GM18502 (cell line): ENCODE data around the gene HES2.
"Not testable (repeated sequence)": the region's sequence is repeated elsewhere in the genome, so short reads cannot be mapped to it uniquely, and the experiment has no call there.

Source experiments
- ATAC-seq: cut with Tn5 transposase; IDR thresholded peaks from one replicate; pipeline ENCODE4 v1.9.1; 2021; ENCODE audit warnings: mild to moderate bottlenecking; ENCODE audit not compliant: unreplicated experiment, poor library complexity

HES2 gene, protein sequence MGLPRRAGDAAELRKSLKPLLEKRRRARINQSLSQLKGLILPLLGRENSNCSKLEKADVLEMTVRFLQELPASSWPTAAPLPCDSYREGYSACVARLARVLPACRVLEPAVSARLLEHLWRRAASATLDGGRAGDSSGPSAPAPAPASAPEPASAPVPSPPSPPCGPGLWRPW

DNA sequence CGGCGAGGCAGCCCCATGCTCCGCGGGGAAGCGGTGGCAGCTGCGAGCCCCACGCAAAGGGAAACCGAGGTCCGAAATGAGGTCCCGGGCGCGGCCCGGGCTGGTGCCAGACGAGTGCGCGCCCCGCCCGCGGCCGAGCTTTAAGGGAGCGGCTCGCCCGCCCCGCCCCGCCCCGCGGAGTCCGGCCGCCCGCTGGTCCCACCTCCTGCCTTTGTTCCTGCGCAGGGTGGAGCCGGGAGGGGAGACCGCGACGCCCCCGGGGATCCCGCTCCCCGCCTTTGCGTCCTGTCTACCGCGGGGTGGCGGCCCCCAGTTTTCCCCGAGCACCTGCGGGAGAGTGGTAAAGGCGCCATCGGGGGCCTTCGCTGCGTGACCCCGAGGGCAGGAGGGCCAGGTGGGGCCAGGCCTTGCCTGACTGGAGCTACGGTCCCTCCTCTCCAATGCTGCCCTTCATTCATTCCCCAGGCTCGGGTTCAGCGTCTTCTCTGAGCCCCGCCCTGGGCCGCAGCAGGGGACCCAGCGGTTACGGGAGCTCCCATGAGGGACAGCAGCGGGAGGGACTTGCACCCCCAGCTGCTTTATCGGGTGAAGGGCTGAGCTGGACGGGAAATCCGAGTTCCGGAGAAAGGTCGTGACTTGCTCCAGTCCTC lies at the start of gene HES2:
Gene HES2 (minus strand): TSS at position 116 of the 650 bp plus-strand sequence. CDS start 99 bp downstream, at position 17.
- ATAC-seq = no peak

DNA sequence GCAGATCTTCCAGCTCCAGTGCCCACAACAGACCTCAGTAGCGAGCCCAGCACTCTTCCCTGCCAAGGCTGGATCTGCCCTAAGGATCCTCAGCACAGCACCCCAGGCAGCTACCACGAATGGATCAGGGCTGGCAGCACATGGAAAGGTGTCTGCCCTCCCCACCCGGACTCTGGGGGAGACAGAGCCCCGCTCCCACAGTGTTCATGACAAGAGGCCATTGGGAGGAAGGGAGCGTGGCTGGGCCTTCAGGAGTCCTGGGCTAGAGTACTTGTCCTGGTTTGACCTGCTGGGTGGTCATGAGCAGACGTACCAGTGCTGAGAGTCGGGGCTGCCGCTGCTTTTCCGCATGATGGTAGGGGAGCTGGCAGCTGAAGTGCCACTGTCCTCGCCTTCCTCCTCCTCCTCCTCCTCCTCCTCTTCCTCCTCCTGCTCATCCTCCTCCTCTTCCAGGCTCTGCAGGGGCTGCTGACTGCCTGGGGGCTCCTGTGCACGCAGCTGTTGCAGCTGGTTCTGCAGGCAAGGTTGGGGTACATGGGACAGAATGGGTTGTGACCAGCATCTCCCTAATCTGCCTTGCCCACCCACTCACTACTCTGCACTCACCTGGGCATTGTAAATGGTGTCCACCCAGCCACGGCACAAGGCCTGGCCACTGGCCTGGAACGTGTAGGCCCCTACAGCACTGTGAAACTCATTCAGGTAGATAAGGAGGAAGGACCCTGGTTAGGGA lies 49.2 kb upstream of the HES2 start:
- no peak for ATAC-seq

DNA sequence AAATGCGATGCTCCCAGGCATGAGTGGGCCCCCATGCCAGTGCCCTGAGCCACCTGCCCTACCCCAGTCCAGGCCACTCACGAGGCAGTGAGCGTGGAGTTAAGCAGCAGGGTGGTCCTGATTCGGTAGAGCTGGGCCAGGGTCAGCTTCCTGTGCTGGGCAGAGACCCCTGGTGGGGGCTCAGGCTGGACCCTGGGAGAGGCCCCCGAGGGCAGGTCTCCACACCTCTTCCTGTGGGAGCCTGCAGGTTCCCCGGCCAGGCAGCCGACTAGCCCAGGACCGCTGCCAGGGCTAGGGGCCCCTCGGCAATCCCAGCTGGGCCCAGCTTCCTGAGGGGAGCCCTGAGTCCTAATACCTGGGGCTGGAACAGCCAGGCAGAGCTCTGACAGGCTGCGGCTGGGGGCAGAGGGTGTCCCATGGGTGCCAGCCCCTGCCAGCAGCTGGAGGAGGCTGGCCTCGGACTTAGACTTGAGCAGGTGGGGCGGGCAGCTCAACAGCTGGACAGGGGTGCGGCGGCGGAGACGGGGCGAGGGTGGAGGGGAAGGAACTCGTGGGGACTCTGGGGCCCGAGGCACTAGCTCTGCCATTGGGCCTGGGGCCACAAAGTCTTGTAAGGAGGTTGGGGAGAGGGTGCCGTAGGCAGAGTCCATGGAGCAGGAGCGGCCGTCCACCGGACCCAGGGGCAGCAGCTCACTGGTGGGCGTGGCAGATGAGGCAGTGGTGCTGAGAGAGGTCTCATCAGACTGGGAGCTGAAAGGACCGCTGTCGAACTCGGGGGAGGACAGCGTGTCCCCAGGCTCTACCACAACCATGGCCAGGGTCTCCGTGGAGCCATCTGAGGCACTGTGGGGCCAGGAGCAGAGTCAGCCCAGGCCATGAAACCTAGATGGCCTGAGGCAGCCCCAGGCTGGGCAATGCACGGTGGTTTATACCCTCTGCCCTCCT lies 48.3 kb upstream of the HES2 start:
- ATAC-seq = no peak

DNA sequence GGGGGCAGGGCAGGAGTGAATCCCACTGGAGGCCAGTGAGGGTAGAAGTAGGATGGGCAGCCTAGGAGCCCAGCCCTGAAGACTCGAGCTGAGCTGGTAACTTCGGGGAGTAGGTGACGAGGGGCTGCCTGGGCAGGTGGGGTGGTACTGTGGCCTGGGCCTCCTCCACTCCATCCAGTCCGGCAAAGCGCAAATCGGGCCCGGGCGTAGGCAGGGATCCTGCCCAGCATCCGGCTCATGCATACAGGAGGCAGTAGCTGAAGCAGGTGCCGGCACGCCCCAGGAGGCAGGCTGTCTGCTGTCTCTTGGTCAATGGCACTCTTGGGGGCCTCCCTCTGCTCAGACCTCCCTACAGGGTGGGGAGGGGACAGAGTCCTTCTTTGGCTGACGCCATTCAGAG lies 47.5 kb upstream of the HES2 start:
- ATAC-seq = no peak

DNA sequence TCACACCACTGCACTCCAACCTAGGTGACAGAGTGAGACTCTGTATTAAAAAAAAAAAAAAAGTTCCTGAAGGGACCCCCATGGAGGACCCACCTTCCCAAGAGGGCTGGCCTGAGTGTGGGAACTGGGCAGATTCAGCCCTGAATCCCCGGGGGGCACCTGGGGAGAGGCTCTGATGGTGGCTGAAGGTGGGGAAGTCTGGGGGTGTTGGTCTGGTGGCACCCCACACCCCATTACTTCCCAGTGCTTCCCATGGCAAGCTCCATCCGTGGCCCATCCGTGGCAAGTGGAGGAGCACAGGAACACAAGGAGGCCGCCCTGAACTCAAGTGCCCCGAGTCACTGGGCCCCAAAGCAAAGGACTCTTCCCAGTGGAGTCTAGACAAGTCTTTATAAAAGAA lies 47.0 kb upstream of the HES2 start:
- no peak for ATAC-seq

DNA sequence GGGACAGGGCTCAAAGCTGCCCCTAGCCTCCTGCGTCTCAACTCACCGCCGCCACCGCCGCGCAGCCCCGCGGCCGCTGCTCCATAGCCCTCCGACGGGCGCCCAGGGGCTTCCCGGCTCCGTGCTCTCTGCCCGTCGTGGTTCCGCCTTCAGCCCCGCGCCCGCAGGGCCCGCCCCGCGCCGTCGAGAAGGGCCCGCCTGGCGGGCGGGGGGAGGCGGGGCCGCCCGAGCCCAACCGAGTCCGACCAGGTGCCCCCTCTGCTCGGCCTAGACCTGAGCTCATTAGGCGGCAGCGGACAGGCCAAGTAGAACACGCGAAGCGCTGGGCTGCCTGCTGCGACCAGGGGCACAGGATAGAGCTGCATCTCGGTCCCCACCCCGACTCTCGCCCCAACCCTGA lies 46.3 kb upstream of the HES2 start, which contains the start of gene TNFRSF25:
Gene TNFRSF25 (minus strand): TSS at position 151 of the 400 bp plus-strand sequence. CDS start 66 bp downstream, at position 85.
- ATAC-seq = no peak

DNA sequence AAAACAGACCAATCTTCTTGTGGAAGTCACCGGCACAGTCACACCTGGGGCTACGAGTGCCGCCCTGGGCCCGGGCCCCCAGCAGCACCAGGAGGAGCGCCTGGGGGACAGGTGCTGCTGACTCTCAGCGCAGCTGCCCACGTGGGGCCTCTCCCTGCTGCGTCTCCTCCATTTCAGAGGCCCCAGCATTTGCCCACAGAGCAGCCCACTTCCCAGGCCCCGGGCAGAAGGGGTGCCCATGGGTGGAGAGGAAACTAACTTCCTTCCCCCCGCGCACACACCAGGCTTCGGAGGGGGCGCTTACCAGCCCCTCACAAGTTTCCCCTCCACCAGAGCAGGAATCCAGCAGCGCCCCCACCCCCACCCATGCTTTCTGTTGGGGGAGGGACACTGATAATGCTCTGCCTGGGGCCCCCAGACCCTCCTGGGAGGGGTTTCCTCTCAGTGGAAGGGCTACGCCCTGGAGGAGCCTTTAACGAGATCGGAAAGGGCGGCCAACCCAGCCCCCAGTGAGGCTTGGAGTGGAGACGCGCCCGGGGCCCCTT lies 45.8 kb upstream of the HES2 start:
- no peak for ATAC-seq

DNA sequence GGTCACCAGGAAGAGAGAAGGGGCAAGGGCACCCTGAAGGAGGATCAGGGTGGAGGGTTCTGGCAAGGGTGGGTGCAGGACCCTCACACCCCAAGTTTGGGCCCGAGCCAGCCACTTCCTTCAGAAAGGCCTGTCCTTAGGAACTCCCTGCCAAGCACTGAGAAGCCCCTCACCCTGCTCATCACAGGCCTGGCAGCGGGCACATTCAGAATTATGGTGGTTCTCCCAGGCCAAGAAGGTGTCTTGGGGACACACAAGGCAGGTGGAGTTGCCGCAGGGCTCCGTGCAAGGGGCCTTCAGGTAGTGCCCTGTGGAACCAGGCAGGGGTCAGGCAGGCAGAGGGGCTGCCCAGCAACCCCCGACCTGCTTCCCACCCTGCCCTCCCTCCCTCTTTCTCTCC lies 45.2 kb upstream of the HES2 start:
- no peak for ATAC-seq

DNA sequence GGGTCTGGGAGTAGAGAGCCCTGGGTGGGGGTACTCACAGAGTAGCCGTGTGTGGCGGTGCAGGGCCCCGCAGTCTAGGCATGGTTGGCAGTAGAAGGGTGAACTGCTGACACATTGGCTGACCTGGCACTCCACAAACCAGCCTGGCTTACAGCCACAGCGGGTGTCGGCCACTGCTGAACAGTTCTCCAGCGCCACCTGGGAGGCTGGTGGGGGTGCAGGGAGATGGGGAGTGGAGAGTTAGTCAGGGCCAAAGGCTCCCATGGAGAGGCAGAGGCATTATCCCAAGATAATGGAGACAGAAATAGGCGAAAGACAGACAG lies 44.8 kb upstream of the HES2 start:
- no peak for ATAC-seq

DNA sequence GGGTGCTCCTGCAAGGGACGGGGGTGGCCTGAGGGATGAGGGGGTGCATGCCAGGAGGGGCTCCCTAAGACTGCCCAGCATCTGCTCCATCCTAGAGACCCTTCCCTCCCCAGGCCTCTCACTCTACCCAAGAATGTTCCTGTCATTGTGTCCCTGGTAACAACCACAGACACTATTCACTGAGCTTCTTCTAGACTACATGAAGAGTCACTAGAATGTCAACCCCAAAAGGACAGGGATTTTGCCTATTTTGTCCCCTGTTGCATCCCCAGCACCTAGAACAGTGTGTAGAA lies 43.3 kb upstream of the HES2 start:
- no peak for ATAC-seq

DNA sequence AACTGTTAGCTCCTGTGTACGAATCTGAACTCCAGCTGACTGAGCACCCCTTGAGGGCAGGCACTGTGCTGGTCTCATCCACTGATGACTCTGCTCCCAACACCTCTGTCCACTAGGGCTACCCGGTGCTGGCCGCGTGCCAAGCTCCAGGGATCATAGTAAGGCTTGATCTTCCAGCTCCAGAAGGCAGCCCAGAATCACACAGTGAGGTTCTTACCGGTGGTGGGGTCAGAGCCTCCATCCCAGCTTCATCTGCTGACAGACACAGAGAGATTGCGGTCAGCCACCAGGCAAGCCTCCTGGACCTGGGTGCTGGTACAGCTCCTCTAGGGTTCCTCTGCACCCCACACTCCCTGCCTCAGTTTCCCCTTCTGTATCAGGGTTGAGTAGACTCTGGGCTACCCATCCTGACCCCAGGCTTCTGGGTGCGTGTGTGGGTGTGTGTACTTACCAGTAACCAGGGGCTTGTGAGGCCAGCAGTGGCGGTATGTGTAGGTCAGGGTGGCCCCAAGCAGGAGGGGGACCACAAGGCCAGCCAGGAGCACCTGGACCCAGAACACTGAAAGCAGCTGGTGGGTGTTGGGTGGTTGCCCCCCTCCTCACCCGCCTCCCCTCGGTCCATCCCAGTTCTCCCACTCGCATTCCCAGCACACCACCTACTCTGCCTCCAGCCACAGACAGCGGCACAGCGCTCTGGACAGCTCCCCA lies 42.8 kb upstream of the HES2 start:
- no peak for ATAC-seq

DNA sequence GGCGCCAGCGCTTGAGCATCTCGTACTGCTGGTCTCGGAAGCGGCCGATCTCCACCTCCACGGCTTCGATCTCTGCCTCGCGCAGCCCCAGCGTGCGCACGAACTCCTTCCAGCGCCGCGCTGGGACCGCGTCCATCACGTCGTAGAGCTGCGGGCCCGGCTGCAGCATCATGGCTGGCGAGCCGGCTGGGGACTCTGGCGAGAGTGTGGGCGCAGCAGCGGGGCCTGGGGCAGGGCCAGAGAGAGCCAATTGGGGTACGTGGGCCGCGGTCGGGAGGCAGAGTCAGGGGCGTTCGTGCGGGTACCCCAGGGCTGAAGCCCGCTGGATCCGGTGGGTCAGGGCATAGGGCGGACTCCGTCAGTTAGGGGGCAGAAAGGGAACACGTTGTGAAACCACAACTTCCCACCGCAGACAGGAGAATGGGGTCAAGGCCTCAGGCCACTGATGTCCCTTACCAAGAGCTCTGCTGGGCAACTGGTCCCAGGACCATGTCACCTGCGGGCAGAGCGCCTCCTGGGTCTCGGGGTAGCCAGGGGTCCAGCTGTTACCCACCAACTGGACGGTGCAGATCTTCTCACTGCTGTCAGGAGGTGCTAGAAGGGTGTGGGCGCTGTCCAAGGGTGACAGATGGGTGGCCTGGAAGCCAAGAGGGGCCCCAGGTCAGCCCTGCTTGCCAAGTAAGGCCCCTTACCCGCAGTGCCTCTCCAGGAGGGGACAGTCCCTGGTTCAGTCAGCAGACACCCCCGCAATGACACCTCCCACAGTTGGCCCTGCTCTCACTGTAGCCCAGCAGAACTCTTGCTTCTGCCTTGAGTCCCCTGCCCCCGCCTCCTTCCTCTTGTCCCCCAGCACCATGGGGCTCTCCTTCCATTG lies 42.1 kb upstream of the HES2 start:
- ATAC-seq = no peak

DNA sequence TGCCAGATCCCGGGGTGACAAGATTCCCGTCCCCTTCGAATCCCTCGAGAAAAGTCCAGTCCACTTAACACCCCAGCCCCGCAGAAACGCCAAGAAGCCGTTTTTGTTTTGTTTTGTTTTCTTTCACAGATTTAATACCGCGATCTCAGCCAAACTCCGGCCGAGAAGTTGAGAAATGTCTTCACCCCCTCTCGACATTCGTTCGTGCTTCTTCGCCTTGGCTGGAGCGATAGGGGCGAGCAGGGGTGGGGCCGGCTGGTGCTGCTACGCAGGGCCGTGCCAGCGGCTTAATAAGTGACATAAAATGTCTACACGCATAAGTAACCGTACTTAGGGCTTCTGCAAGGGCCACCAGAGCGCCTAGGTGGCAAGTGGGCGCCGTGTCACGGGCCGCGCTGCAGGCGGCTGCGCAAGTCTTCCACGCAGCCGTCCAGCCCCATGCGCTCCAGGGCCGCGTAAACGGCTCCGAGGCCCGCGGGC lies 41.4 kb upstream of the HES2 start:
- ATAC-seq = no peak

DNA sequence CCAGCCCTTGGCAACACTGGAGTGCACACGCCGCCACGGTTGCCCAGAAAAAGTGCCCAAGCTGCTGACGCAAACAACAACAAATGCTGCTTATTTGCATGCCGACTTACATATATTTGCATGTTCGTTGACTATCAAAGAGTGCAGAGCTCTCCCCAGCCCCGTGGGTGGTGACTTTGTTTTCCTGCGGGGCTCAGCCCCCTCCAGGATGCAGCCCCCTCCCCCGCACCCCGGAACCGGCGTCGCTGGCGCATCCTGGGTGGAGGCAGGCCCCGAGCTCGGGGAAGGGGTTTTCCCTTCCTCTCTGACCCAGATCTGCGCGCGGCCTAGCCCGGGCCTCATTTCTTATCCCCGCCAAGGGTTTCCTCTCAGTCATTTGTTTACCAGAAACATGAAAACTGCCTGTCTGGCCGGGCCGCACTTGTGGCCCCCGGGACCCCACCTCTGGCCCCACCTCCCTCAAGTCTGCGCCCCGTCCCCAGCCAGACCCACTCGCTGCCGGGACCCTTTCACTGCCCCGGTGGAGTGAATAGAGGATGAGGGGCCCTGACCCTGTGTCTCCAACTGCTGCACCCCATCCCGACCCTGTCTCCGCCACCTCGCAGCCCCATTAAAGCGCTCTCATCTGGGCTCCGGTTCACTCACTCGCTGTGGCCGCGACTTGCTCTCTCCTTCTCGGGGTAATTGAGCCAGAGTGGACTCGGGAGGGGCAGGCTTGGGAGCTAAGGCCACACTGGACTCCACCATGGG lies 40.8 kb upstream of the HES2 start:
- ATAC-seq = no peak

DNA sequence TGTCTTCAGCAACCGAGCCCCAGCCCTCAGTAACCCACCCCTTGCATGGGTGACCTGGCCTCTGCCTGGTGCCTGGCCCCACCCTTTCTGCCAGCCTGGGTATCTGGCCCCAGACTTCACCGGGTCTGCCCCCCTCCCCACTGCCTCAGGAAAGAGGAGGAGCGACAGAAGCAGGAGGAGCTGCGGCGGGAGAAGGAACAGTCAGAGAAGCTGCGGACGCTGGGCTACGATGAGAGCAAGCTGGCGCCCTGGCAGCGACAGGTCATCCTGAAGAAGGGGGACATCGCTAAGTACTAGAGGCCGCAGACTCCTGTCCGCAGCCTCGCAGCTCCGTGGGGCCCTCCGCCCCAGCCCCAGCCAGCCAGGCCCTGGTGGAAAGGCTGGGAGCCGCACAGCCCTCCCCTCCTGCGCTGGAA lies 40.1 kb upstream of the HES2 start:
- no peak for ATAC-seq

DNA sequence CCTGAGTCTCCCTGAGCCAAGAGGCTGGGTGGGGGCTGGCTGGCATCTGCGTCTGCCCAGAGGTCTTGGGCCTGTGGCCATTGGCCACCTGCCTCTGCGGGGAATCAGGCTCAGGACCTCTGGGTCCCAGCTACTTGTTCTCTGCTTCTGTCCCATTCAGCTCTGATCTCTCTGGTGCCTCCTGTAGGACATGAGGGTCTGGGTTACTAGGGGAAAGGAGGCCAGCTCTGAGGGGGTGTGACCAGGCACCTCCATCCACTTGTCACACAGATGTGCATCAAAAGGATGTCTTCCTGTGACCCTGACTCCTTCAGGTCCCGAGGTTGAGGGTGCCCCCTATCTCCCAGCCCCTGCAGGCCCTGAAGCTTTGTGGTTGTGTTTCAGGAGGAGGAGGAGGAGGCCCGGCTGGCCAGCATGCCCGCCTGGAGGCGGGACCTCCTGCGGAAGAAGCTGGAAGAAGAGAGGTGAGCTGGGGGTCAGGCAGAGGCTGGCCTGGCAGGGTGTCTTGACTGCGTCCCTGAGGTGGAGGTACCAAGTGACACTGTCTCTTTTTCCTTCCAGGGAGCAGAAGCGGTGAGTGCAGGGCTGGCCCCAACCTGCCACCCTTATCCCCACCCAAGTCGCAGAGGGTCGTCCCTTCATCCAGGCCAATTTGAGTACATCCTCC lies 37.2 kb upstream of the HES2 start:
- ATAC-seq = no peak

DNA sequence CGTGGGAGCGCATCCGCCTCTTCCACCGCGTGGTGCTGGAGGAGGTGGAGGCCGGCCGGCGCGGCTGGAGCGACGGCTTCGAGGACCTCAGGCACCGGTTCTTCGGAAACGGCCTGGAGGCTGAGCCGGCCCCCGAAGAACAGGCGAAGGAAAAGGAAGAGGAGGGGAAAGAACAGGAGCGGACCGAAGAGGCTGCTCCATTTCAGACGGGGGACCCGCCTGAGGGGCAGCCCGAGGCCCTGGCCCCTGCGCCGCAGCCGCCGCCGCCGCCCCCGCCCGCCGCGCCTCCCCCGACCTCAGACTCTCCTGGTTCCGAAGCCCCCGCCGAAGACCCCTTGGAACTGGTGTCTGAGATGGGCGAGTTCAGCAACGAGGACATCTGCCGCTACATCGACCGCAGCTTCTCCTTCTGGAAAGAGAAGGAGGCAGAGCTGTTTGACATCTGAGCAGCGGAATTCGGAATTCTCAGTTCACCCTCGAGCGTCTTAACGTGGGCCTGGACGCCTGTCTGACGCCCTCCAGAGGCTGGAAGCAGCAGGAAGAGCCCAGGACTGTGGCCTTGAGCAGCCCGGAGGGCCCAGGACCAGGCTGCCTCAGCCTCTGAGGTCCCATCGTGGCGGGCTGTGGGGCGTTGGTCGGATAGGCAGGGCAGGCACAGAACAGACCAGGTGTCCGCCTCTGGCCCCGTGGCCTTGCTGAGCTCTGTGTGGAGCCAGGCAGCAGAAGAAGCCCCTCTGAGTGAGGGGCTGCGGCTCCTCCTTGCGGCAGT lies 36.2 kb upstream of the HES2 start:
- ATAC-seq = not testable (repeated sequence)
